Measurements from ENCODE around the gene CTNNBL1. TPM values are rescaled to one million over a fixed set of nuclear protein-coding genes. Genes with fewer than 3 reads are reported as not detected.
"Not testable (repeated sequence)": the region's sequence is repeated elsewhere in the genome, so short reads cannot be mapped to it uniquely, and the experiment has no call there.

CTNNBL1 gene
- total RNA-seq, 4 donors from 2014 or later: 40.4 to 54.3 (median 44.7) TPM

DNA sequence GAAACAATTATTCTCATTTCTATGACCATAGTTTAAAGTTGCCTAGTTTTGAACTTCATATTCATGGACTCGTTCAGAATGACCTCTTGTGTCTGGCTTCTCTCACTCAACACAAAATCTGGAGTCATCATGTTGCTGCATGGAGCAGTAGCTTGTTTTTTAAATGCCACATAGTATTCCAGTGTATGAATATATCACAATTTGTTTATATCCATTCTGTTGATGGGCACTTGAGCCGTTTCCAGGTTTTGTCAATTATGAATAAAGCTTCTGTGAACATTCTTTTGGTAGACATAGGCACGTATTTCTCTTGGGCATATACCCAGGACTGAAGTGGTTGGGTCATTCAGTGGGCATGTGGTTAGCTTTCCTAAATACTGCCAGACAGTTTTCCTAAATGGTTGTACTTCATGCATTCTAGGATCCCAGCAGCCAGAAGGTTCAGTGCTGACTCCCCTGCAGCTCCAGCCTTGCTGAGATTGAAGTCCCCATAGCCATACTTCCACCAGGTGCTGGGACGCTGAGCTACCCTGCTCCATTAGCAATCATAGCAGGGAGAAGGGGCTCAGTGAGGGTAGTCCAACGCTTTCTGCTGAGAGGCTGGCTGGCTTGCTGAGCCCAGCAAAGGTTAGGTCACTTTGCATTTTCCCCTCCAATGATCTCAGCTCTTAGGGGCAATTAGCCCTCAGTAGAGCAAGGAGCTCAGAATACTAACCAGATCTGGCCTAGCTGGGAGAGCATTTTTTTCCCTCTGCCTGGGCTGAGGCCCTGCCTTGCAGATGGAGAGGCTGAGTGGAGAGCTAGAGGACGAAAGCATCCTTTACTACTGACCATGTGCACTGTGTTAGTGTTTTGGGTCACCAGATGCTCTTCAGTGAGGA is 35.7 kb upstream of the CTNNBL1 start:
- Histone ChIP-seq H3K27ac (replicated peaks in 1 of 4) (no peak overlapping the region), H3K4me1 (no peaks in the 10 kb centered on the region), H3K27me3 (no peaks in the 10 kb centered on the region), H3K4me3 (no peak overlapping the region), H3K9me3 (no peaks in the 10 kb centered on the region), H3K36me3 (no peaks in the 10 kb centered on the region)
- 54% methylated on average over 4 of the region's 6 CpGs for WGBS
- TF ChIP-seq, protein P1, sequence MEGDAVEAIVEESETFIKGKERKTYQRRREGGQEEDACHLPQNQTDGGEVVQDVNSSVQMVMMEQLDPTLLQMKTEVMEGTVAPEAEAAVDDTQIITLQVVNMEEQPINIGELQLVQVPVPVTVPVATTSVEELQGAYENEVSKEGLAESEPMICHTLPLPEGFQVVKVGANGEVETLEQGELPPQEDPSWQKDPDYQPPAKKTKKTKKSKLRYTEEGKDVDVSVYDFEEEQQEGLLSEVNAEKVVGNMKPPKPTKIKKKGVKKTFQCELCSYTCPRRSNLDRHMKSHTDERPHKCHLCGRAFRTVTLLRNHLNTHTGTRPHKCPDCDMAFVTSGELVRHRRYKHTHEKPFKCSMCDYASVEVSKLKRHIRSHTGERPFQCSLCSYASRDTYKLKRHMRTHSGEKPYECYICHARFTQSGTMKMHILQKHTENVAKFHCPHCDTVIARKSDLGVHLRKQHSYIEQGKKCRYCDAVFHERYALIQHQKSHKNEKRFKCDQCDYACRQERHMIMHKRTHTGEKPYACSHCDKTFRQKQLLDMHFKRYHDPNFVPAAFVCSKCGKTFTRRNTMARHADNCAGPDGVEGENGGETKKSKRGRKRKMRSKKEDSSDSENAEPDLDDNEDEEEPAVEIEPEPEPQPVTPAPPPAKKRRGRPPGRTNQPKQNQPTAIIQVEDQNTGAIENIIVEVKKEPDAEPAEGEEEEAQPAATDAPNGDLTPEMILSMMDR (IDR thresholded peaks at IDR 0.05): no peak
- TF ChIP-seq POLR2AphosphoS5 (IDR thresholded peaks at IDR 0.05): no peak
- no peak for TF ChIP-seq EP300 (IDR thresholded peaks at IDR 0.05)
- TF ChIP-seq POLR2A (IDR thresholded peaks at IDR 0.05; ENCODE audit: low read depth): no peak
- no peak for DNase-seq (ENCODE audit: extremely low spot score)
- intact Hi-C loops (cut with DNase I): no loop called here

DNA sequence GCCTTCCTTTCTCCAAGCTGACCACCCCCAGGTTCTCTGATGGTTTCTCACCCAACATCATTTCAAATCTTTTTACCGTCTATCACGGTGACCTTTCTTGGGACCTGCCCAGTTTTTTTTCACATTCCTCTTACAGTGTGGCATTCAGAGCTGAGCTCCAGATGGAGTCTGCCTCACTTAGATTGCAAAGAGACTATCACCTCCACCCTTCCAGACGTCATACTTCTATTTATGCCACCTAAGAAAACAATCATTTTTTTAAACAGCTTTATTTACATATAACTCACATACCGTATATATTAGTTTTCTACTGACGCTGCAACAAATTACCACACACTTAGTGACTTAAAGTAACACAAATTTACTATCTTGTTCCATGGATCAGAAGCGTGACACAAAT is 32.3 kb upstream of the CTNNBL1 start:
- no peaks in the 10 kb centered on the region for H3K9me3 ChIP-seq
- intact Hi-C loops (cut with DNase I): no loop called here
- H3K36me3 ChIP-seq: no peaks in the 10 kb centered on the region
- no peaks in the 10 kb centered on the region for H3K4me1 ChIP-seq
- TF ChIP-seq EP300 (IDR thresholded peaks at IDR 0.05) (no peak), POLR2A (IDR thresholded peaks at IDR 0.05; ENCODE audit: low read depth) (no peak)
- TF ChIP-seq, protein P1 (IDR thresholded peaks at IDR 0.05): no peak
- H3K27me3 ChIP-seq: no peaks in the 10 kb centered on the region
- H3K4me3 ChIP-seq: no peak overlapping the region
- no peak overlapping the region for H3K27ac ChIP-seq (replicated peaks in 1 of 4)
- DNase-seq (ENCODE audit: extremely low spot score): no peak
- 63% methylated on average over 6 of the region's 6 CpGs for WGBS

DNA sequence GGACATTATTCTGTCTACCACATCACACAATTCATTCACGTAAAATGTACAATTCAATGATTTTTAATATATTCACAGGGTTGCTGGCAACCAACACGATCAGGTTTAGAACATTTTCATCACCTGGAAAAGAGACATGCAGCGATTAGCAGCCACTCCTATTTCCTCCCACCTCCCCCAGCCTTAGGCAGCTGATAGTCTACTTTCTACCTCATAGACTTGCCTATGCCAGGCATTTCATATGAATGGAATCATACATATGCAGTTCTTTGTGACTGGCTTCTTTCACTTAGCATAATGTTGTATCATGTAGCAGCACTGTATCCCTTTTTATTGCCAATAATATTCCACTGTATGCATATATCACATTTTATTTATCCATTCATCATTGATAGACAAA is 31.5 kb upstream of the CTNNBL1 start:
- H3K9me3 ChIP-seq: no peaks in the 10 kb centered on the region
- H3K4me1 ChIP-seq: no peaks in the 10 kb centered on the region
- no peak overlapping the region for H3K27ac ChIP-seq (replicated peaks in 1 of 4)
- intact Hi-C loops (cut with DNase I): no loop called here
- 59% methylated on average over 3 of the region's 3 CpGs for WGBS
- no peak overlapping the region for H3K4me3 ChIP-seq
- no peaks in the 10 kb centered on the region for H3K27me3 ChIP-seq
- H3K36me3 ChIP-seq: no peaks in the 10 kb centered on the region
- no peak for DNase-seq (ENCODE audit: extremely low spot score)
- TF ChIP-seq, protein P1 (IDR thresholded peaks at IDR 0.05): no peak
- no peak for TF ChIP-seq EP300 (IDR thresholded peaks at IDR 0.05)
- TF ChIP-seq POLR2A (IDR thresholded peaks at IDR 0.05; ENCODE audit: low read depth): no peak

DNA sequence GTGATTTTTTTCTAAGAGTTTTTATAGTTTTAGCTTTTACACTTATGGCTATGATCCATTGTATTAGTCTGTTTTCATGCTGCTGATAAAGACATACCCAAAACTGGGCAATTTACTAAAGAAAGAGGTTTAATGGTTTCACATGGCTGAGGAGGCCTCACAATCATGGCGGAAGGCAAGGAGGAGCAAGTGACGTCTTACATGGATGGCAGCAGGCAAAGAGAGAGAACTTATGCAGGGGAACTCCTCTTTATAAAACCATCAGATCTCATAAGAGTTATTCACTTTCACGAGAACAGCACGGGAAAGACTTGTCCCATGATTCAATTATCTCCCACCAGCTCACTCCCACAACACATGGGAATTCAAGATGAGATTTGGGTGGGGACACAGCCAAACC is 29.2 kb upstream of the CTNNBL1 start:
- H3K4me3 ChIP-seq; H3K27ac ChIP-seq (replicated peaks in 1 of 4); H3K4me1 ChIP-seq; H3K36me3 ChIP-seq; DNase-seq (ENCODE audit: extremely low spot score); intact Hi-C loops (cut with DNase I); H3K27me3 ChIP-seq; H3K9me3 ChIP-seq: not testable (repeated sequence)
- WGBS: 81% methylated on average over 4 of the region's 4 CpGs

DNA sequence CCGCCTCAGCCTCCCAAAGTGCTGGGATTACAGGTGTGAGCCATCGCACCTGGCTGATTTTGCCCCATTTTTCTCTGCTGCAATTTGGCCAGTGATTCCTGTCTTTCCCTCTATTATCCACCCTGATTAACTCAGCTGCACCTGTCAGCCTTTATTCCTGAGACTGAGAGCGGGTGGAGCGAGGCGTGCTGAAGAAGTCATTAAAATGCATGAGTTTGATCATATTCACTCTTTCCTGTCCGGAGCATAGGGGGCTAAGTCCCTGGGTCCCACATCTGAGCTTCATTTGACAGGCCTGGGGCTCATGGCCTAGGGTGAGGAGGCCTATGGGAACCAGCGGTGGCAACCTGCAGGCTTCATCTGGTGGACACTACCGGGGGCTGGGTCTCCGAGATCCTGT is 25.7 kb upstream of the CTNNBL1 start:
- H3K9me3 ChIP-seq: no peaks in the 10 kb centered on the region
- 90% methylated on average over 6 of the region's 9 CpGs for WGBS
- H3K27ac ChIP-seq (replicated peaks in 1 of 4): no peak overlapping the region
- DNase-seq (ENCODE audit: extremely low spot score): no peak
- H3K36me3 ChIP-seq: no peaks in the 10 kb centered on the region
- peaks cover 0 to 17% (median 13%) of the 10 kb centered on the region in 4 donors for H3K4me1 ChIP-seq
- no peaks in the 10 kb centered on the region for H3K27me3 ChIP-seq
- H3K4me3 ChIP-seq: no peak overlapping the region
- TF ChIP-seq POLR2AphosphoS5 (IDR thresholded peaks at IDR 0.05): no peak
- TF ChIP-seq, protein P1 (IDR thresholded peaks at IDR 0.05): no peak
- no peak for TF ChIP-seq POLR2A (IDR thresholded peaks at IDR 0.05; ENCODE audit: low read depth)
- TF ChIP-seq EP300 (IDR thresholded peaks at IDR 0.05): no peak
- intact Hi-C loops (cut with DNase I): no loop called here

Data from esophagus muscularis mucosa (tissue), 4 donors.